BJ (cell line): ENCODE data around the gene AGXT. TPM values are rescaled to one million over a fixed set of nuclear protein-coding genes. Genes with fewer than 3 reads are reported as not detected.

ENCODE experiments used
- CTCF ChIA-PET: fragments of 350-600 bp; formaldehyde crosslinking; extraction: SDS; loops from one replicate; lab custom pipeline; 2021; ENCODE audit warnings: antibody characterized with exemption, inconsistent platforms; lab: Yijun Ruan, JAX
- POLR2A ChIA-PET: fragments of 300-600 bp; sonication (Branson Sonifier 250); formaldehyde crosslinking; extraction: SDS; loops from one replicate; lab custom pipeline; 2021; ENCODE audit warnings: antibody characterized with exemption; lab: Charles Lee
- DNase-seq: peaks from one replicate; pipeline ENCODE4 v3.0.0-alpha.2; 2011; ENCODE audit warnings: low read depth
- H3K27me3 ChIP-seq: 2 replicates; pipeline ENCODE4 v1.6.0; 2011; ENCODE audit warnings: low read length; ENCODE audit not compliant: control insufficient read depth, insufficient read depth
- H3K36me3 ChIP-seq: 2 replicates; pipeline ENCODE4 v1.5.1; 2011; ENCODE audit warnings: low read length; ENCODE audit not compliant: control insufficient read depth, insufficient read depth
- H3K4me3 ChIP-seq: 2 replicates; pipeline ENCODE4 v1.5.1; 2011; ENCODE audit warnings: low read depth, mild to moderate bottlenecking, control low read depth, low read length
- polyA plus RNA-seq: library from polyadenylated mRNA; depleted of rRNA; stranded (reverse); fragments of >200 nt; gene quantifications from 2 replicates; pipeline ENCODE4 v1.2.3, GENCODE V29; 2011
- TF ChIP-seq, protein P1 (sequence below): IDR thresholded peaks from 2 replicates; pipeline ENCODE4 v1.5.1; 2011; ENCODE audit warnings: low read depth, mild to moderate bottlenecking, control low read depth, inconsistent platforms, low read length, moderate library complexity; ENCODE audit not compliant: insufficient read depth

AGXT gene
- polyA plus RNA-seq, 1 experiment = not detected

DNA sequence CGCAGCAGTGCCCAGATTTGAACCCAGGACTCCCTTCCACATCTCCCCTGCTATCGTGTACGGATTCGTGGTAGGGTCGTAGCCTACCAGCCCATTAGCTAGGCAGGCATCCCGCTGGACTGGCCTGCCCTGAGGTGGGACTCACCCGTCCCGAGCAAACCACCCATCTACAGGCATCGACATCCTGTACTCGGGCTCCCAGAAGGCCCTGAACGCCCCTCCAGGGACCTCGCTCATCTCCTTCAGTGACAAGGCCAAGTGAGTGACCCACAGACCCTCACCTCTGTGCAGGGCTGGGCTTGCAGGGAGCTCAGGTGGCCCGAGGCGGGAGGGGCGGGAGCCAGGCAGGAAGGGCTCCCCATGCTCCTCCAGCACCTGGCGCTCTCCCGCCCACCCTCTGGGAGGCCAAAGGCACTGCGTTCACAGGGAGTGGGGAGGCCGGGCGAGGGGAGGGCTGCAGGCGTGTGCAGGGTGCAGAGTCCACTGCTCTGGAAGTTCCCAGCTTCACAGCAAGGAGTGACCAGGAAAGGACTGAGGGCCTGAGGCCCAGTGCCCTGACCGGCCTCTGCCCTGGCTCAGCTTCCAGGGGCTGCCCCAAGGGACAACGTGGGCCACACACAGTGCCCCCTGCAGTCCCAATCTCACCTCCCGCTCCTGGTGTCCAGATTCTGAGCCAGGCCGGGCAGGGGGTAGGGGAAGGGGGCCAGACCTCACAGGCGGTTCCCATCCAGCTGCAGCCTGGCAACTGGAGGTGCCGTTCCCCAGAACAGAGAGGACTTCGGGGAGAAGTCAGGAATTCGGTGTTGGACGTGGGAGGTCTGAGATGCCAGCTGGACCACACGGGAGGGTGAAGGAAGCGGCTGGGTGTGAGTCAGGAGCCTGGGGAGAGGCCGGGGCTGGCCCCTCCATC lies 5.4 kb downstream of the AGXT start:
- Histone ChIP-seq H3K27me3 (no peaks in the 10 kb centered on the region), H3K4me3 (no peak overlapping the region), H3K36me3 (no peaks in the 10 kb centered on the region)
- POLR2A ChIA-PET = no interaction called here
- CTCF ChIA-PET = interaction anchor here (0.7 to 1.2 kb wide), 2 partner anchors 9 to 23 kb away, joined by 3 to 4 read pairs; no protein-coding TSS in a partner anchor
- no peak for DNase-seq
- TF ChIP-seq, protein P1, sequence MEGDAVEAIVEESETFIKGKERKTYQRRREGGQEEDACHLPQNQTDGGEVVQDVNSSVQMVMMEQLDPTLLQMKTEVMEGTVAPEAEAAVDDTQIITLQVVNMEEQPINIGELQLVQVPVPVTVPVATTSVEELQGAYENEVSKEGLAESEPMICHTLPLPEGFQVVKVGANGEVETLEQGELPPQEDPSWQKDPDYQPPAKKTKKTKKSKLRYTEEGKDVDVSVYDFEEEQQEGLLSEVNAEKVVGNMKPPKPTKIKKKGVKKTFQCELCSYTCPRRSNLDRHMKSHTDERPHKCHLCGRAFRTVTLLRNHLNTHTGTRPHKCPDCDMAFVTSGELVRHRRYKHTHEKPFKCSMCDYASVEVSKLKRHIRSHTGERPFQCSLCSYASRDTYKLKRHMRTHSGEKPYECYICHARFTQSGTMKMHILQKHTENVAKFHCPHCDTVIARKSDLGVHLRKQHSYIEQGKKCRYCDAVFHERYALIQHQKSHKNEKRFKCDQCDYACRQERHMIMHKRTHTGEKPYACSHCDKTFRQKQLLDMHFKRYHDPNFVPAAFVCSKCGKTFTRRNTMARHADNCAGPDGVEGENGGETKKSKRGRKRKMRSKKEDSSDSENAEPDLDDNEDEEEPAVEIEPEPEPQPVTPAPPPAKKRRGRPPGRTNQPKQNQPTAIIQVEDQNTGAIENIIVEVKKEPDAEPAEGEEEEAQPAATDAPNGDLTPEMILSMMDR = no peak

- no peak overlapping the region for H3K4me3 ChIP-seq
- TF ChIP-seq, protein P1 = no peak
- H3K27me3 ChIP-seq = no peaks in the 10 kb centered on the region
- no peaks in the 10 kb centered on the region for H3K36me3 ChIP-seq
- CTCF ChIA-PET = interaction anchor here (0.7 to 1.2 kb wide), 2 partner anchors 8 to 23 kb away, joined by 3 to 4 read pairs; no protein-coding TSS in a partner anchor
- POLR2A ChIA-PET = no interaction called here
- DNase-seq = no peak
These were observed 6.1 kb downstream of the AGXT start for GRCh38 chr2:240874715-240875227.

DNA sequence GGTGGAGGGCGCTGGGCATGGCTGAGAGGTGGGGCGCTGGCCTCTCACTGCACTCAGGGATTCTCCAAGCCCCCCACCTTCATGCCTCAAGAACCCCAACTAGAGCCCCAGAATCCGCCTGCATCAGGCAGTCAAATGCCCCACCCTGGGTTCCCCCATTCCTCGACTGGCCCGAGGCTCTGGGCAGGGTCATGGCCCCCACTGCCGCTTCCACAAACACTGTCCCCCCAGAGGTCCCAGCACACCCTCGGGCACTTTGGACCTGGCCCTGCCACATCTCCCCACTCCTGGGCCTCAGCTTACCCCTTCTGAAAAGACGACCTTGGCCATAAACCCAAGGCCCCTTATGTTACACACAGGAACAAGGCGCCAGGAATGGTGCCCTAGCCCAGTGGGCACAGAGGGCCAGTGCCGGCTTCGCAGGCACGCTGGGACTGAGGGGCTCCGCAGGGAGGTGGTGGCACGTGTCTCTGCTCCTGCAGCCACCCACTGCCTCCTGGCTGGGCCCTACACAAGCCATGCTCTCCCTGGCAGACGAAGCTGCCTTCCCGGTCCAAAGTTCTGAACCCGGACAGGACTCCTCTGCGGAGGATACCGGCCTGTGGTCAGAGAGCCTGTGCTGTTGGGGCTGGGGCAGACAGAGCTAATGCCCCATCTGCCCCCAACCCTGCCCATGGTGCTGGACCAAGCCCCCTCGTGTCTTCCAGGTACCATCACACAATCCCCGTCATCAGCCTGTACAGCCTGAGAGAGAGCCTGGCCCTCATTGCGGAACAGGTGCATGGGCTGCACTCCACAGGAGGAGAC lies 6.8 kb downstream of the AGXT start:
- Histone ChIP-seq H3K4me3 (no peak overlapping the region), H3K27me3 (no peaks in the 10 kb centered on the region), H3K36me3 (no peaks in the 10 kb centered on the region)
- TF ChIP-seq, protein P1 = no peak
- CTCF ChIA-PET = no interaction called here
- no peak for DNase-seq
- POLR2A ChIA-PET = no interaction called here

DNA sequence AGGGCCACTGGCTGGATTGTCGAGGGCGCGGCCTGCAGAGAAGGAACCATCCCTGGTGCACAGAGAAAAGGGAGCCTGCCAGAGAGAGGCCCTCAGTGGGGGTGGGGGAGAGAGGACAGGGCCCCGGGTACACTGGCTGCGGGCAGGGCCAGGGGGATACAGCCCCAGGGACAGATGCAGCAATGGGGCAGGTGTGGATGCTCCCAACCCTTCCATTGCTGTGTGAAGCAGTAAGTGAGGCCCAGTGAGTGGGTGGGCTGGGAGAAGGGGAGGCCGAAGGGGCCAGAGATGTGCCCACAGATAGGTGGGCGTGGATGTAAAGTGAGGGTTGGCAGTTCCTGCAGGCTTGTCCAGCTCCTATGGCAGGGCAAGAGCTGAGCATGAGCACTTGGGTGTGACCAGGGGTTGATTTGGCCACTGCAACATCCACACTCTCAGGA lies 7.4 kb downstream of the AGXT start:
- ChIA-PET CTCF (no interaction called here), POLR2A (no interaction called here)
- DNase-seq = no peak
- no peaks in the 10 kb centered on the region for H3K27me3 ChIP-seq
- H3K36me3 ChIP-seq = no peaks in the 10 kb centered on the region
- TF ChIP-seq, protein P1 = no peak
- no peak overlapping the region for H3K4me3 ChIP-seq
